HG03378 (cell line): Measurements from ENCODE around the gene GRAMD1A.

Source experiments
- ATAC-seq: cut with Tn5 transposase; IDR thresholded peaks from one replicate; pipeline ENCODE4 v1.9.1; 2021; ENCODE audit warnings: mild to moderate bottlenecking, moderate library complexity; ENCODE audit not compliant: unreplicated experiment

The GRAMD1A gene

GRCh38 chr19:35070471-35070870 is 70.3 kb downstream of the GRAMD1A start:
- ATAC-seq, result no peak

GRCh38 chr19:35073516-35073915 is 73.4 kb downstream of the GRAMD1A start:
- ATAC-seq, result no peak

- no peak for ATAC-seq
These were observed 73.8 kb downstream of the GRAMD1A start for GRCh38 chr19:35073941-35074340.

- ATAC-seq, result no peak
These were observed 74.5 kb downstream of the GRAMD1A start for GRCh38 chr19:35074426-35075201.

GRCh38 chr19:35075202-35076025 is 75.3 kb downstream of the GRAMD1A start:
- no peak for ATAC-seq

- ATAC-seq, result no peak
These were observed 75.9 kb downstream of the GRAMD1A start for GRCh38 chr19:35076026-35076370.
